HG03196 (cell line): Measurements from ENCODE around the gene FKBP5.
"Not testable (repeated sequence)": the region's sequence is repeated elsewhere in the genome, so short reads cannot be mapped to it uniquely, and the experiment has no call there.

ENCODE experiments used
- ATAC-seq: cut with Tn5 transposase; IDR thresholded peaks from one replicate; pipeline ENCODE4 v1.9.1; 2021; ENCODE audit not compliant: unreplicated experiment

The FKBP5 gene

DNA sequence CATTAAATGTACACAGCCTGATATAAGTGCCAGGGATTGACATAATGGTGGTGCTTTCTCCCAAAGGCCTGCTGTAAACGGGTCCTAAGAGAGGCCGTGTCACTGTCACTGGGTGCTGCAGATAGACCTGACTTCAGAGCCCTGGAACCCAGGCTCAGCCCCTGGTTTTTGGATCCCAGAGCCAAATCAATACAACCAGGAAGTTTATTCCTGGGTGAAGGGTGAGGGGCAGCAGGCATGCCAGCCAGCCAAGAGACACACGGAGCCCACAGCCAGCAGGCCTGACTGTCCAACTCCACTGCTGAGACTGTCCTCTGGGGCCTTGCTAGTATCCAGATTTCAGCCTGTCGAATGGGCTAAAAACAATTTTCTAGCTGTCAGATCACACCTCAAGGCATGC, 35.3 kb upstream of the FKBP5 start:
- no peak for ATAC-seq

DNA sequence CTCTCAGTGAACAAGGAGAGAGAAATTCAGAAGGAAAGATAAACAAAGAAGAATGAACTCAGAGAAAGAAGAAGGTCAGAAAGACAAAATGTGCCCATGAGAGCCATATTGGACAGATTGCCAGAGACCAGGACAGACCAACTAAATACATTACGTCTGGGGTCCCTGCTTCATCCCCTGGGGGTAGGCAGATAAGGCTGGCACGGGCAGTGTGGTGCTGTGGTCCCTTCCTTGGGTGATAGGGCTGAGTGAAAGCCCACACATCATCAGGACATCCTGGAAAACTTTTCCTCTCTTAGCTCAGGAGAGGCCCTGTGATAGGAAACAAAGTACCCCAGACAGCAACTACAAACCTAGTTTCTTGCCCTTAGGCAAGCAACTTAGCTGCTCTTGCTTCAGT, 34.9 kb upstream of the FKBP5 start:
- ATAC-seq = no peak

DNA sequence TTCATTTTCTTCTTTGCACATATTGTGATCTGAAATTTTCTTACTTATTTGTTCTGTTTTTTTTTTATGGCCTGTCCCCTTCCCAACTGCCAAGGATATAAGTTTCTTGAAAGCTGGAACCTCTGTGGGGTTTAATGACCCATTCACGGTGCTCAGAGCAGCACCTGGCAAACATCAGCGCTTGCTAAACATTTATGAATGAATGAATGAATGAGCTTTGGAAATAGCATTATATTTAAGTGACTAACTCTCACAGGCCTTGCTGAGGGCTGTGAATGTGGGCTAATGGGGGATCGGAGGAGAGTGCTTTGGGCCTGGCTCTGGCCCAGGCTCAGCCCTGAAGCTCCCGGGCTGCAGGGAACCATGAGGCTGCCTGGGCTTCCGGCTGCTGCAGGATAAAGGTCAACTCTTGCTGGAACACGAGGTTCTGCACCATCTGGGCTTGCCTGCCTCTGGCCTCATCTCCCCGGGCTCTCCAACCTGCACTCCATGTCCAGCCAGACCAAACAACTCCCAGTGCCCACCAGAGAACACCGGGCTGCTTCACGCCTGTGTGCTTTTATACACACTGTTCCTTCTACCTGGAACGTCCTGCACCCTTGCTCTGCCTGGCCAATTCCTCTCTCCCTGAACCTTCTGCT, 33.5 kb upstream of the FKBP5 start:
- no peak for ATAC-seq

DNA sequence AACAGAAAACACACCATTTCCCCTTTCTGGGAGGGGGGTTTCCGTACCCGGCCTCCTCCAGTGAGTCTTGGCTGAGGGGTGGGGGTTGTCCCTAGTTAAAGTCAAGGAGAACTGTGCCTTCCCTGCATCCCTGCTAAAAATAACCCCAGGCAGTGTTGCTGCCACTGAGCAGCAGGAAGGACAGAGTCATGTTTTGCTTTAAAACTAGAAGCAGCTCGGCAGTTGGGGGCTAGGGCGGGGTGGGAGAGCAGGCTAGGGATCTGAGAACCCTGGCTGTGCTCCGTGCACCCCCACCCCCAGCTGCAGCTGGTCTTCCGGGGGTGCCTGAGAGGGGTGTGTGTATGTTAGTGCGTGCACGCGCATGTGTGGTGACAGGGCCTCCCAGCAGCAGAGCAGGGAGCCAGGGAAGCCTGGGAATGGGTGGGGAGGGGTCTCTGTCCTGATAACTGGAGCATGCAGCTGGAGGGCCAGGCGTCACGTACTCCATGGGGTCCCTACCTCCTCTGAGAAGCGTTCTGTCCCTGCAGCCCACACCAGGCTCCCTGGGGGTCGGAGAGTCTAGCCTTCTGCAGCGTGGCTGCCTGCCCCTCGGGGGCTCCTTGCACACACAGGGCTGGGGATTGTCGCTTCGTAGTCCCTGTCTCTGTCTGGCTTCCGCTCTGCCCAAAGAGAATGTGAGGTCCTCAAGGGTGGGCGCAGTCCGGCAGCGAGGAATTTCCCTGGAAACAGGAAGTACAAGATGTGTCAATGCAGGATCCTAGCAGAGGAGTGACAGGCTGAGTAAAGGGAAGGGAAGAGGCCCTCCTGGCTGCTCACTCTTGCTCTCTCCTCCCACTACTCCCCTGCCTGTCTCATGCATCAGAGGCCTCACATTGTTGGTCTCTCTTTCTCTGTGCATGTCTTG, 31.4 kb upstream of the FKBP5 start:
- ATAC-seq = peak; percentile 53

GRCh38 chr6:35719404-35719829, 30.7 kb upstream of the FKBP5 start:
- no peak for ATAC-seq

DNA sequence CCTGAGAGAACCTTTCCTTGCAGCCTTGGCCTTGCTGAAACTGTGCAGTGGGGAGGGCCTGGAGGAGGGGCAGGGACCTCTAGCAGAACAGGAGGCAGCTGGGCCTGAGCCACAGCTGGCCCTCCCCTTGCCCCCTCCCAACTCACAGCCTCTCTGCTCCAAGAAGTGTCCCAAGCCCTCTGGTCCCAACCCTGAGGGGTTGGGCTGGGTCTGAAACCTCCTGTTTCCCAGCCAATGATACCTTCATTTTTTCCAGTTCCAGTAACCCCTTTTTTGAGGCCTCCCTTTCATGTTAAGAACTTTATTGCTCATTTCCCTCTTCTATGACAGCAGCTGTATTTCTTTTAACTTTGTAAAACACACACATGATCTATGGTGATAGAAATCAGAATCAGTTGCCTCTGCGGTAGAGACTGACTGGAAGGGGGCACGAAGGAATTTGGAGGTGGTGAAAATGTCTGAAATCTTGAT, 30.2 kb upstream of the FKBP5 start:
- no peak for ATAC-seq

DNA sequence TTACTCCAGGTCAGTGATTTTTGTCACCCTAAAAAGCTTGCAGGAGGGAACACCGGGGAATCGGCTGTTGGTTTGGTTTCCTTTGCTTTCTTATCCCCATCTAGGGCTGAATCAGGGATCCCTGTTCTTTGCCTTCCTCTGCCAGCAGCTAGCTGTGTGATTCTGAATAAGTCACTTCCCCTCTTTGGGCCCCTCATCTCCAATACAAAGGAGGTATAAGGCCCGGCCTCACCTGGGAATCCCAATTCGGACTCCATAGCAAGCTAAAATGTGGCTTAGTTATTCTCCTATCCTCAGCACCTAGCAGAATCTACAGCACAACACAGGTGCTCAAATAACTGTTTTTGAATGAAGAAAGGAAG, 29.6 kb upstream of the FKBP5 start:
- ATAC-seq = no peak

DNA sequence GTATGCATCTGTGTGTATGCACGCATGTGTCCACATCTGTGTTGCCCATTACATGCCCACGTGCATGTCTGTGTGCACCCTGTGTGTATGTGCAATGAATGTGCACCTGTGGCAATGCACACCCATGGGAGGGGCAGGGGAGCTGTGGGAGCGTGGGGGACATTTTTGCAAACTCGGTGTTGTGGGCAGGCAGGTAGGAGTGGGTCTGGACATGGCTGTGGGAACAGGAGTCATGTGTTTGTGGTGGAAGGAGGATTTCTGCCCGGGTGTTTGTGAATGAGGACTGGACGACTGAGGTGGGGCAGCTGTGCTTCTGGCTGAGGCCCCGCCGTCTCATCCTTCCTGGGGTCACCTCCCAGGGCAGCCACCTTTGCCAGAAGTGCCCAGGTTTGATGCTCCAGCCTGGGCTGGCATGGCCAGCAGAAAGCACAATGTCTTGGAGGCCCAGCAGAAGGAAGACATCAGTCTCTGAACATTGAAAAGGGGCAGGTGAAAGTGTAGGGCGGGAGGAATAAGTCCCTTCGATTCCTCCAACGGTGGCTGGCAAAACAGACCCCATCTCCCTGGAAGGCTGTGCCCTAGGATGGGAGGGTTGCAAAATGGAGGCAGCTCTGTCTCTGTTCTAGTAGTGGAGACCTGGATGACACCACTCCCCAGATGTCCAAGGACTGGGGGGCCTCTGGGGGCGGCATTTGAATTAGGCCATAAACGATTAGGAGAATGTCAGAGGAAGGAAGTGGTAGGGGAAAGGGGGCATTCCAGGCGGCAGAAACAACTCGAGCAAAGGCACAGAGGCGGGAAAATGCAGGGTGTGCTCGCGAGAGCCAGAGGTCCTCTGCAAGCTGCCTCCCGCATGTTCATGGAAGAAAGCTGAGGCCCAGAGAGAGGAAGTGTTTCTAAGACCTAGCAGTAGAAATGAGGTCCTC, 29.0 kb upstream of the FKBP5 start:
- no peak for ATAC-seq

- ATAC-seq = no peak
Measured at GRCh38 chr6:35716798-35717197, 28.1 kb upstream of the FKBP5 start.

DNA sequence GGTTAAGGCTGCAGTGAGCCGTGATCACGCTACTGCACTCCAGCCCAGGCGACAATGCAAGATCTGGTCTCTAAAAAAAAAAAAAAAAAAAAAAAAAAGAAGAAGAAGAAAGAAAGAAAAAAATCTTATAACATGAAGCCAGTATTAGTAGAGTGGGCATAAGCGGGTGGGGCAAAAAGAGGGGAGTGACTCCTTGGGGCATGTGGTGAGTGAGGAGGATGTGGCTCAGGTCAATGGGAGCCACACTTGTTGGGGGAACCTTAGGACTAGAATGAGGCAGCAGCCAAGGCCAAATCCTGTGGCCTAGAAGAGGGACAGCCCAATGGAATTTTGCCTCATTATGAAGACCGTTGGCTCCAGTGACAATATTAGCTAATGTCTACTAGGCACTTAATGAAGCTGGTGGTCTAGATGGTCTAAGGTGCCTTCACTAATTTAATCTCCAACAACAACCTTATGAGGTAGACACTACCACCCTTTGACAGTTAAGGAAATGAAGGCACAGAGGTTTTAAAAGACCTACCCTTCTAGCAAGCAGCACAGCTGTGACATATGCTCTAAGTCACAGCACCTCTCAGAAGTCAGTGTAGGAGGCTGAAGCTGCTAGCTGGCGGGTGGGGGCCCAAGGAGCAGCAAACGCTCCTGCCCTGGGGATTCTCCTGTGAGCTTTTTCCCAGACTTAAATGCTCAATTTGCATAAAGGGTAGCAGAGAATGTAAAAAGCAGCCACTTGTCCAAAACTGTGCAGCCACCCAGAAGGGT, 24.5 kb upstream of the FKBP5 start:
- no peak for ATAC-seq

- no peak for ATAC-seq
Measured at GRCh38 chr6:35711731-35712130, 23.0 kb upstream of the FKBP5 start.

DNA sequence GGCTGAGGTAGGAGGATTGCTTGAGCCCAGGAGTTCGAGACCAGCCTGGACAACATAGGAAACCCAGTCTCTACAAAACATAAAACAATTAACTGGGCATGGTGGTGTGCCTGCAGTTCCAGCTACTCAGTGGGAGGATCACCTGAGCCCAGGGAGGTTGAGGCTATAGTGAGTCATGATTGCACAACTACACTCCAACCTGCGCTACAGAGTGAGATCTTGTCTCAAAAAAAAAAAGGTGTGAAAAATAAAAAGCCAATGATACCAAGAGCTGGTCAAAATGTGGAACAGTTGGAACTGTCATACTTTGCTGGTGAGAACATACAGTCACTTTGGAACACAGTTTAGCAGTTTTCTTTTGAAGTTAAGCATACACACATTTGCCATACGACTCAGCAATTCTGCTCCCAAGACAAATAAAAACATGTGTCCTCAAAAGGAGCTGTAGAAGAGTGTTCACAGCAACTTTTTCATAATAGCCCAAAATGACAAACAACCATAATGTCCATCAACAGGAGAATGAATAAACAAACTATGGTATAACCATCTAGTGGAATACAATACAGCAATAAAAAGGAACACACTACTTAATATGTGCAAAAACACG, 21.6 kb upstream of the FKBP5 start:
- ATAC-seq = no peak

DNA sequence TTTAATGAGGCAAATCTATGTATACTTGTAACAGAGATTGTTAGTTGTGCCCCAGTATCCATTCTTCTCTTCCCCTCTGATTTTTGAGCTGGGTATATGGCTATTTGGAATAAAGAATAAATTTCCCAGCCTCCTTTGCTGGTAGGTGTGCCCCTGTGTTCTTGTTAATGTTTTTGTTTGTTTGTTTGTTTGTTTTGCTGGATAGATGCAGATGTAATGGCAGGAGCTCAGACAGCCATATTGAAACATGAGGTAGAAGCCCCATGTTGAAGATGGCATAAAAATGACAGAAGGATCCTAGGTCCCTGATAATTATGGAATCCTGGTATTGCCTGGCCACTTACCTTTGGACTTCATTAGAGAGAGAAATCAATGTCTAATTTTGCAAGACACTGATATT, 19.9 kb upstream of the FKBP5 start:
- ATAC-seq = no peak

DNA sequence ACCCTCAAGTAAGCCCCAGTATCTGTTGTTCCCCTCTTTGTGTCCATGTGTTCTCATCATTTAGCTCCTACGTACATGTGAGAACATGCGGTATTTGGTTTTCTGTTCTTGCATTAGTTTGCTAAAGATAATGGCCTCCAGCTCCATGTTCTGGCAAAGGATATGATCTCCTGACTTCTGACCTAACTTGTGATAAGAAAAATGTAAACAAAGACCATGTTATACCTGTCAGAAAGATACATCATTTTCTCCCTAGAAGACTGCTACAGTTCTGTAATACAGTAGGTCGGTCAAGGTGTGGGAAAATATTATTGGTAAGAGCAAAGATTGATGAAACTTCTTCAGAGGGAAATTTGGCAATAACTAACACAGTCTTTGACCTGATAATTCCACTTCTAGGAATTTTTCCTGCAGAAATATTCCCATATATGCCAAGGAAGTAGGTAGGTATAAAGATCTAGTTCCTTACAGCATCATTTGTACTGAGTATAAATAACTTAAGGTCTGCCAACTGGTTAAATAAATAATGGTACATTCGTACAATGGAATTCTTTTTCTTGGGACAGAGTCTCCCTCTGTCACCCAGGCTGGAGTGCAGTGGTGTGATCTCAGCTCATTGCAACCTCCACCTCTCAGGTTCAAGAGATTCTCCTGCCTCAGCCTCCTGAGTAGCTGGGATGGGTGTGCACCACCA, 19.1 kb upstream of the FKBP5 start:
- ATAC-seq = no peak

DNA sequence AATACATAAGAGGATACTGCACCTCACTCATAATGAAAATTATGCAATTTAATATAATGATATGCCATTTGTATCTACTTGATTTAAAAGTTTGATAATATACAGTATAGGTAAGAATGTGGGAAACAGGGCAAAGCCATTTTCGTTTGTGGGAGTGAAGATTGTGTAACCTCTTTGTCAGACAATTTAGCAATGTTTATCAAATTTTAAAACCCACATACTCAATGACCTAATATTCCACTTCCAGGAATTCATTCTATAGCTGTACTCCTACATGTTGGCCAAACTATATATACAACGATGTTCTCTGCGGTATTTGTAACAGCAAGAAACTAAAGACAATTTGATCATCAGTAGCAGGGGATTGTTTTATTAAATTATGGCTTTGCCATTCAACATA, 17.8 kb upstream of the FKBP5 start:
- ATAC-seq = no peak

DNA sequence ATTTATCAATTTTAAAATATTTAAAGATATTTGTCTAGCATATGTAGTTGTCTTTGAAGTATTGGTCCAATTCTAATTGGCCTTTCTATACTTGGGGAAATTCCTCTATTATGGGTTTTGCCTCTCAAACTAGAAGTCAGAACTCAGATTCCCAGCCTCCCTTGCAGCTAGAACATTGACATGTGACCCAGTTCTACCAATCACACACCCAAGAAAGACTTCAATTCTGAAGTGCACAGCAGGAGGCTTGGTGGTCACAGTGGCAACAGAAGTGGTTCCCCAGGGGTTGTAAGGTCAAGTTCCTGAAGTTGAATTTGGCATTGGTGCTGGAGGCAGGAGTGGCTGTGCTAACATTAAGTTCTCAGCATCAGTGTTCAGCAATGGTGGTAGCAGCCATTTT, 14.8 kb upstream of the FKBP5 start:
- ATAC-seq = no peak

- no peak for ATAC-seq
Measured at GRCh38 chr6:35698858-35699257, 10.1 kb upstream of the FKBP5 start.

DNA sequence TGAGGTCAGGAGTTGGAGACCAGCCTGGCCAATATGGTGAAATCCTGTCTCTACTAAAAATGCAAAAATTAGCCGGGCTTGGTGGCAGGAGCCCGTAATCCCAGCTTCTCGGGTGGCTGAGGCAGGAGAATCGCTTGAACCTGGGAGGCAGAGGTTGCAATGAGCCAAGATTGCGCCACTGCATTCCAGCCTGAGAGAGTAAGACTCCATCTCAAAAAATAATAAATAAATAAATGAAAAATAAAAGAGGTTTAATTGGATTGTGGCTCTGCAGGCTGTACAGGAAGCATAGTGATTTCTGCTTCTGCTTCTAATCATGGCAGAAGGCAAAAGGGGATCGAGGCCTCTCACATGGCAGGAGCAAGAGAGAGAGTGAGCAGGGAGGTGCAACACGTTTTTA, 9.7 kb upstream of the FKBP5 start:
- ATAC-seq = not testable (repeated sequence)

GRCh38 chr6:35694462-35694861, 5.7 kb upstream of the FKBP5 start:
- no peak for ATAC-seq
